HepG2 (cell line): ENCODE results near the gene NSMCE1. TPM values are rescaled to one million over a fixed set of nuclear protein-coding genes. Genes with fewer than 3 reads are reported as not detected.

Experiments used
- ATAC-seq: fragments of 200-7000 bp; cut with Tn5 transposase; 3 replicates; pipeline ENCODE4 v1.9.1; 2020; ENCODE audit warnings: mild to moderate bottlenecking, moderate library complexity
- BruUV-seq: library from RNA; stranded (reverse); fragments of 400-500 nt; replicated peaks from 2 replicates; lab custom pipeline; 2021; lab: Mats Ljungman, UMichigan
- CTCF ChIA-PET: fragments of 300-600 bp; formaldehyde crosslinking; extraction: SDS; loops from one replicate; lab custom pipeline; 2021; ENCODE audit warnings: low total read pairs, inconsistent platforms, low intra/inter-chr PET ratio; lab: Yijun Ruan, JAX
- POLR2A ChIA-PET: fragments of 350-600 bp; sonication (Branson Sonifier 250); formaldehyde crosslinking; loops from one replicate; lab custom pipeline; 2020; ENCODE audit warnings: antibody characterized with exemption, inconsistent platforms; lab: Yijun Ruan, JAX
- DNase-seq: peaks from one replicate; pipeline ENCODE4 v3.0.0-alpha.2; 2015; ENCODE audit warnings: low spot score
- FAIRE-seq: peaks from 3 replicates; lab custom pipeline; 2011; peaks lifted over from hg19 to GRCh38; lab: Jason Lieb, UNC
- H2AFZ ChIP-seq: one replicate; pipeline ENCODE4 v1.6.1; 2011; ENCODE audit warnings: low read length, inconsistent platforms
- H3K27ac ChIP-seq: fragments of 300-600 bp; 3 replicates; pipeline ENCODE4 v1.8.0; 2011; ENCODE audit warnings: mixed run types, mild to moderate bottlenecking, mixed read lengths, low read length, inconsistent platforms; ENCODE audit not compliant: insufficient read depth; ENCODE audit errors: extremely low read length
- H3K27me3 ChIP-seq, 2 experiments: fragments of 200-600 bp in 1 of 2; 2 replicates in 1 of 2; 3 replicates in 1 of 2; pipeline versions ENCODE4 v1.6.0 to v1.8.0; 2011; ENCODE audit warnings: low read length in 2 of 2, mild to moderate bottlenecking in 2 of 2, moderate library complexity in 2 of 2, inconsistent platforms in 1 of 2; ENCODE audit not compliant: insufficient read depth in 2 of 2, control insufficient read depth in 1 of 2
- H3K36me3 ChIP-seq, 2 experiments: fragments of 200-600 bp in 1 of 2; replicated peaks in 1 of 2; 2 replicates in 1 of 2; 3 replicates in 1 of 2; pipeline versions ENCODE4 v1.5.1 to v1.8.0; 2011; ENCODE audit warnings: low read length in 2 of 2, inconsistent platforms in 1 of 2; ENCODE audit not compliant: insufficient read depth in 2 of 2, control insufficient read depth in 1 of 2
- H3K4me1 ChIP-seq: 2 replicates; pipeline ENCODE4 v1.5.1; 2012; ENCODE audit warnings: low read length, inconsistent platforms; ENCODE audit not compliant: insufficient read depth
- H3K4me2 ChIP-seq: 2 replicates; pipeline ENCODE4 v1.6.0; 2011; ENCODE audit warnings: low read depth, low read length, inconsistent platforms
- H3K4me3 ChIP-seq, 3 experiments: fragments of 200-600 bp in 1 of 3; sonication (generic), shearing (Covaris generic) in 1 of 3; replicated peaks in 1 of 3; 2 replicates each; pipeline ENCODE4 v1.5.1; 2011 to 2016; ENCODE audit warnings: low read length in 3 of 3, inconsistent platforms in 2 of 3, low read depth in 2 of 3, mild to moderate bottlenecking in 2 of 3, control low read depth in 1 of 3, mixed read lengths in 1 of 3; ENCODE audit not compliant: insufficient read depth in 1 of 3
- H3K79me2 ChIP-seq: one replicate; pipeline ENCODE4 v1.6.1; 2011; ENCODE audit warnings: low read length, inconsistent platforms; ENCODE audit not compliant: insufficient read depth
- H3K9ac ChIP-seq: 2 replicates; pipeline ENCODE4 v1.6.0; 2011; ENCODE audit warnings: mild to moderate bottlenecking, low read depth, low read length, inconsistent platforms; ENCODE audit not compliant: insufficient read depth
- H3K9me3 ChIP-seq: 2 replicates; pipeline ENCODE4 v1.5.1; 2012; ENCODE audit warnings: mild to moderate bottlenecking, low read length
- H4K20me1 ChIP-seq: 2 replicates; pipeline ENCODE4 v1.6.0; 2011; ENCODE audit warnings: inconsistent platforms, mild to moderate bottlenecking, low read length, moderate library complexity; ENCODE audit not compliant: insufficient read depth
- FOXJ3 ChIP-seq: sonication (generic); formaldehyde crosslinking; IDR thresholded peaks from 2 replicates; pipeline ENCODE4 v1.4.0; 2020; ENCODE audit warnings: missing genetic modification reagents, mild to moderate bottlenecking, borderline replicate concordance
- HBP1 ChIP-seq: IDR thresholded peaks from 2 replicates; pipeline ENCODE4 v1.6.1; 2016; ENCODE audit warnings: low read depth, control low read depth
- HINFP ChIP-seq: sonication (generic); formaldehyde crosslinking; IDR thresholded peaks from 2 replicates; pipeline ENCODE4 v1.4.0; 2020; ENCODE audit warnings: low read depth, mild to moderate bottlenecking, missing genetic modification reagents
- PAX8 ChIP-seq: sonication (generic); formaldehyde crosslinking; IDR thresholded peaks from 2 replicates; pipeline ENCODE4 v1.8.0; 2022; ENCODE audit warnings: mild to moderate bottlenecking, missing genetic modification reagents, borderline replicate concordance
- SNAPC4 ChIP-seq: sonication (generic); formaldehyde crosslinking; IDR thresholded peaks from 2 replicates; pipeline ENCODE4 v1.4.0; 2020; ENCODE audit warnings: mild to moderate bottlenecking, missing genetic modification reagents
- ZBTB38 ChIP-seq: sonication (generic); formaldehyde crosslinking; IDR thresholded peaks from 2 replicates; pipeline ENCODE4 v1.5.1; 2020; ENCODE audit warnings: mild to moderate bottlenecking, missing genetic modification reagents
- ZNF253 ChIP-seq: sonication (generic); formaldehyde crosslinking; IDR thresholded peaks from 2 replicates; pipeline ENCODE4 v1.8.0; 2022; ENCODE audit warnings: mild to moderate bottlenecking, missing genetic modification reagents, borderline replicate concordance
- ZNF30 ChIP-seq: sonication (generic); formaldehyde crosslinking; IDR thresholded peaks from 2 replicates; pipeline ENCODE4 v1.5.0; 2020; ENCODE audit warnings: mild to moderate bottlenecking, missing genetic modification reagents
- ZNF556 ChIP-seq: sonication (generic); formaldehyde crosslinking; IDR thresholded peaks from 2 replicates; pipeline ENCODE4 v1.4.0; 2020; ENCODE audit warnings: mild to moderate bottlenecking, missing genetic modification reagents, borderline replicate concordance
- ZNF580 ChIP-seq: IDR thresholded peaks from 2 replicates; pipeline ENCODE4 v1.6.1; 2016; ENCODE audit warnings: low read depth, borderline replicate concordance
- ZNF619 ChIP-seq: sonication (generic); formaldehyde crosslinking; IDR thresholded peaks from 2 replicates; pipeline ENCODE4 v1.4.0; 2020; ENCODE audit warnings: mild to moderate bottlenecking, missing genetic modification reagents
- ZNF691 ChIP-seq: sonication (generic); formaldehyde crosslinking; IDR thresholded peaks from 2 replicates; pipeline ENCODE4 v1.4.0; 2020; ENCODE audit warnings: missing genetic modification reagents, low read depth, mild to moderate bottlenecking, borderline replicate concordance
- ZNF75D ChIP-seq: sonication (generic); formaldehyde crosslinking; IDR thresholded peaks from 2 replicates; pipeline ENCODE4 v1.8.1; 2023; ENCODE audit warnings: missing genetic modification reagents, mild to moderate bottlenecking, borderline replicate concordance
- WGBS: methylation state at CpG from one replicate; pipeline ENCODE4 v1.1.6; 2017; ENCODE audit warnings: low lambda C conversion rate; 5-methylcytosine and 5-hydroxymethylcytosine counted together
- in situ Hi-C: cut with HindIII; loops from 2 replicates; pipeline ENCODE4 v1.10.0; 2017; ENCODE audit warnings: low pct_unique_long_range_greater_than_20kb; ENCODE audit not compliant: extremely low pct_ligation_motif_present
- intact Hi-C: fragments of 100-400 bp; cut with micrococcal nuclease; formaldehyde crosslinking; loops from one replicate; pipeline ENCODE4 v1.10.0; 2022; ENCODE audit not compliant: unreplicated experiment
- polyA plus RNA-seq, 8 experiments: library from polyadenylated mRNA; depleted of rRNA in 3 of 8; stranded (reverse) in 7 of 8; unstranded in 1 of 8; fragments of >200 nt; fragmentation: Illumina TruSeq in 4 of 8; extraction: Trizol in 4 of 8; gene quantifications; 2 replicates each; pipeline versions ENCODE4 v1.2.1 to v1.2.3, GENCODE V29; 2011 to 2016; ENCODE audit warnings: low read depth in 4 of 8, missing spikeins in 1 of 8, mixed read lengths in 1 of 8; ENCODE audit not compliant: insufficient read depth in 1 of 8
- total RNA-seq, 5 experiments: library from RNA; depleted of rRNA; stranded (reverse); fragments of >200 nt; fragmentation: Illumina TruSeq; extraction: Trizol; gene quantifications; 2 replicates each; pipeline ENCODE4 v1.2.3, GENCODE V29; 2016; ENCODE audit warnings: low read depth in 1 of 5

Gene NSMCE1
- total and polyA plus RNA-seq, 2 of the 13 experiments (the other 11 are each of a cell fraction or from before 2014, with no cell fraction given): 42.7 to 52.9 TPM

- FAIRE-seq: no peak
- Histone ChIP-seq H3K4me3 (peak overlapping the region; percentile 70 to 93 (median 90)), H2AFZ (no peak overlapping the region), H3K27me3 (no peaks in the 10 kb centered on the region; a peak in 1 of 5 replicates), H3K9ac (peak overlapping the region; percentile 98), H3K4me2 (peak overlapping the region; percentile 86), H4K20me1 (no peaks in the 10 kb centered on the region), H3K79me2 (peaks cover 5% of the 10 kb centered on the region), H3K36me3 (no peaks in the 10 kb centered on the region), H3K27ac (peak overlapping the region; percentile 97), H3K4me1 (peaks cover 43% of the 10 kb centered on the region), H3K9me3 (no peaks in the 10 kb centered on the region)
- CTCF ChIA-PET: no interaction called here
- in situ Hi-C loops: no loop called here
- POLR2A ChIA-PET: interaction anchor here (0.7 to 2.1 kb wide), 37 partner anchors 8 to 346 kb away, joined by 3 to 34 read pairs (median 5); partner anchors contain the start of genes GTF3C1, KATNIP and NSMCE1
- DNase-seq: no peak
- WGBS: 49% methylated on average over 9 of the region's 14 CpGs
- BruUV-seq: TSS peak; percentile 76
- peak; percentile 1; the same call in 1 of the 3 replicates for ATAC-seq
- intact Hi-C loops: loop anchor here (2.0 kb wide), 1 partner anchor 66 kb away; no protein-coding TSS in a partner anchor
- TF ChIP-seq ZNF556 (CRISPR knock-in tag) (peak; percentile 48; the same call in 1 of the 2 replicates), ZNF30 (0 out of 2 replicates have a peak, but pooled peaks have one; percentile 4), ZNF580 (0 out of 2 replicates have a peak, but pooled peaks have one; percentile 3), HBP1 (CRISPR knock-in tag) (0 out of 2 replicates have a peak, but pooled peaks have one; percentile 42), ZNF75D (CRISPR knock-in tag) (no peak), ZNF691 (CRISPR knock-in tag) (peak; percentile 73; the same call in 1 of the 2 replicates), HINFP (CRISPR knock-in tag) (0 out of 2 replicates have a peak, but pooled peaks have one; percentile 1), FOXJ3 (CRISPR knock-in tag) (peak; percentile 44; the same call in 1 of the 2 replicates), ZBTB38 (CRISPR knock-in tag) (0 out of 2 replicates have a peak, but pooled peaks have one; percentile 34), ZNF253 (CRISPR knock-in tag) (no peak), ZNF619 (CRISPR knock-in tag) (no peak), PAX8 (CRISPR knock-in tag) (0 out of 2 replicates have a peak, but pooled peaks have one; percentile 35), SNAPC4 (CRISPR knock-in tag) (peak; percentile 53; the same call in 1 of the 2 replicates)
These were observed 64.2 kb downstream of the NSMCE1 start for GRCh38 chr16:27204312-27204915.
